ENCODE data around the gene SLC29A3.

The SLC29A3 gene

GRCh38 chr10:71395621-71396020 is 76.6 kb downstream of the SLC29A3 start:
- DNase-seq = no peak

GRCh38 chr10:71396084-71396710 is 77.1 kb downstream of the SLC29A3 start:
- DNase-seq = peak; percentile 73

- peak; percentile 45 for DNase-seq
Measured at GRCh38 chr10:71396711-71397295, 77.7 kb downstream of the SLC29A3 start, which contains the start of gene CDH23. TSS of gene CDH23 (plus strand) at chr10:71396920. CDS start at chr10:71439832, 42,912 bp downstream.

- no peak for DNase-seq
Measured at GRCh38 chr10:71397296-71398212, 78.5 kb downstream of the SLC29A3 start.

- no peak for DNase-seq
Measured at GRCh38 chr10:71398976-71399375, 79.9 kb downstream of the SLC29A3 start.

- DNase-seq = no peak
Measured at GRCh38 chr10:71399946-71400345, 80.9 kb downstream of the SLC29A3 start.

GRCh38 chr10:71401056-71401455 is 82.0 kb downstream of the SLC29A3 start:
- no peak for DNase-seq

- no peak for DNase-seq
Measured at GRCh38 chr10:71402005-71402404, 82.9 kb downstream of the SLC29A3 start.

- no peak for DNase-seq
Measured at GRCh38 chr10:71404503-71405295, 85.6 kb downstream of the SLC29A3 start.

GRCh38 chr10:71406878-71407277 is 87.8 kb downstream of the SLC29A3 start:
- DNase-seq = no peak

- DNase-seq = no peak
Measured at GRCh38 chr10:71408436-71409225, 89.6 kb downstream of the SLC29A3 start.

- DNase-seq = no peak
Measured at GRCh38 chr10:71409516-71410104, 90.6 kb downstream of the SLC29A3 start.

Data from NCI-H1436 (cell line).